Stimulated activated CD8-positive, alpha-beta memory T cell treated with anti-CD3 and anti-CD28 coated beads, Interleukin-7, amount 100 ng/mL, for 24 hours (primary cell): ENCODE data around the gene FBXO2.

ENCODE experiments used
- DNase-seq: peaks from one replicate; pipeline ENCODE4 v3.0.0-alpha.2; 2020; ENCODE audit warnings: low read depth

The FBXO2 gene

DNA sequence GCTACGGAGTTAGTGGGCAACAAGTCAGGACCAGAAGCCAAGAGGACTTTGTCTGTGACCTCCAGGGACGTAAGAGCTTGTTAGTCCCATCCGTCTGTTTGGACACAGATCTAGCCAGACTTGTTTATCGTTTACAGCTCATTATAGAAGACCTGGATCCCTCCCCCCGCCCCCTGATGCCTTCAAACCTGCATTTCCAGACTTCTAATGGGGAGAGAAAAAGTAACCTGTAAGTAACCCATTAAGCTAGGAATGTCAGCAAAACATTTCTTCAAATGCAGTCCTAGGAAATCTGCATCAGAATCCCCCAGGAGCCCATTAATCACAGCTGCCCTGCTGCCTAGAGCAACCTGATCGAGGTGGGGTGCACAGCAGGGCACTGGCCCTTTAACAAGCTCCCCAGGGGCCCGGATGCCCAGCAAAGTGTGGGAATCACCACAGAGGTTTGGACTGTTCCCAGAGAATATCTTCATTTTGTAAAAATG is 28.1 kb upstream of the FBXO2 start:
- no peak for DNase-seq

DNA sequence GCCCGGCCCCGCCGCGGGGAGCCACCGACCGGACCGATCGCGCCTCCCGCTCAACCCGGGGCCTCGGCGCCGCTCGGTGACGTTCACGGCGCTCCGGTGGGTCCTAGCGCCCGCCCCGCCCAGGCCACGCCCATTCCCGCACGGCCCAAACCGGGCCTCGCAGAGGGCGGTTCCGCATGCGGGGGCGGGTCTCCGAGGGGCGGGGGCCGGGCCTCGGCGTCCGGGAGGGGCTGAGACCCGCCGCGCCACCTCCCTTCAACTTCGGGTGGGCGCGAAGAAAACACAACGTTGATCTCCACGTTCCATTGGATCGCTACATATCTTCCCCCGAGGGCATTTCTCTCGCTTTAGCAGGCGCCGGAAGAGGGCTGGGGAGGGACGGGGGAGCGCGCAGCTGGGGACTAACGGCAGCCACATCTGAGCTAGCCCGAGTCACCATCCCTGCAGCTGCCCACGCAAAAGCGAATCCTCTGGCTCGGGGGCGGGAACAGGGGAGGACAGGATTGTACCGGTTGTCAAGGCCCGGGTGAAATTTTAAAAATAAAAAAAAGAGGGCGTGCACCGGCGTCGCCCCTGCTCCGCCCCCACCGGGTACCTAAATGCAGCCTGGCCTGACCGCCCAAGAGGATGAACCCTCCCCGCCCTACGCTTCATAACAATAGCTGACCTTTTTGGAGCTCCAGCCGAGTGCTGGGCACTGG is 27.0 kb upstream of the FBXO2 start, which contains the start of gene MAD2L2:
Gene MAD2L2, minus strand, starts transcription at position 78 of the 701 bp plus-strand sequence. CDS start 547 bp downstream, outside the sequence.
- peak; percentile 70 for DNase-seq

DNA sequence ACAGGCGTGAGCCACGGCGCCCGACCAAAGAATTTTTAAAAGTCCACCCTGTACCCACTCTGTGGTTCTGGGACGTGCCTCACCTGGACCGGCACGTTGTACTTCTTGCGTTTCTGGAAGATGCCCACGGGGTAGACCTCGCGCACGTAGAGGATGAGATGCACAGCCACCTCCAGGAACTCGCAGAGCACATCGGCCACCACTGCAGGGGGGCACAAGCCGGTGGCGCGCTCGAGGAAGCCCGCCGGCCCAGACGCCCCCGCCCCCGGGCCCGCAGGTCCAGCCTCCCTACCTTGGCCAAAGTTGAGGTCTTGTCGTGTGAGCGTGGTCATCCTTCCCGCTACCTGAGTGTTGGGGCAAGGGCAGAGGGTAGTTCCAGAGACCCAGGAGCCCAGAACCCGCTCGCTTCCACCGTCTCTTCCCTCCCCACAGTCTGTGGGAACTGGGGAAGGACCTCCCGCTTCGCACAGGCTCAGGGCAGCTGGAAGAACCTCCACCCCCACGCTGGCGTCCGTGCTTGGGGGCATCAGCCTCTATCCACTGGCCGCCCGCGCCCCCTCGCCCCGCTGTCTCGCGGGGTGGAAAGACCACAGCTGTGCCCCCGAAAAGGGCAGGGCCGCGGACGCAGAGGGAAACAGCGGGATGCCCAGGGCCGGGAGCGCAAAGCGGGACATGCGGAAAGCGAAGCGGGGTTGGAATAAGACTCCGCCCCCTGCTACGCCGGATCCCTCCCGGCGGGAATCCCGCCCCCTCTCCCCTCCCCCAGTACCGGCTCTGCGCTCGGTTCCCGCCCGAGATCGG is 26.2 kb upstream of the FBXO2 start:
- DNase-seq = no peak

DNA sequence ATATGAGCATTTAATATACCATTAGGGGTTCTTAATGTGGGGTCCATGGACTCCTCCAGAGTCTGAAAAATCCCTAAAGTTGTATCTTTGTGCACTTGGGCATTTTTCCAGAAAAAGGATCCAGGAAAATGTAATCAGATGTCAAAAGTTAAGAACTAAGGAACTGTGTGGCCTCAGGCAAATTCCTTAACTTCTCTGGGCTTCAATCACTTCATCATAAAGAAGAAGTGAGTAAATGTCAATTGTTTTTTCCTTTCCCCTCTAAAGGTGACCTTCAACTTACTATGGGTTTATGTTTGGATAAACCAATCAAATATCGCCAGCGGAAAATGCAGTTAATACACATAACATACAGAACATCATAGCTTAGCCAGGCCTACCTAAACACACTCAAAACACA is 24.2 kb upstream of the FBXO2 start:
- DNase-seq = no peak

DNA sequence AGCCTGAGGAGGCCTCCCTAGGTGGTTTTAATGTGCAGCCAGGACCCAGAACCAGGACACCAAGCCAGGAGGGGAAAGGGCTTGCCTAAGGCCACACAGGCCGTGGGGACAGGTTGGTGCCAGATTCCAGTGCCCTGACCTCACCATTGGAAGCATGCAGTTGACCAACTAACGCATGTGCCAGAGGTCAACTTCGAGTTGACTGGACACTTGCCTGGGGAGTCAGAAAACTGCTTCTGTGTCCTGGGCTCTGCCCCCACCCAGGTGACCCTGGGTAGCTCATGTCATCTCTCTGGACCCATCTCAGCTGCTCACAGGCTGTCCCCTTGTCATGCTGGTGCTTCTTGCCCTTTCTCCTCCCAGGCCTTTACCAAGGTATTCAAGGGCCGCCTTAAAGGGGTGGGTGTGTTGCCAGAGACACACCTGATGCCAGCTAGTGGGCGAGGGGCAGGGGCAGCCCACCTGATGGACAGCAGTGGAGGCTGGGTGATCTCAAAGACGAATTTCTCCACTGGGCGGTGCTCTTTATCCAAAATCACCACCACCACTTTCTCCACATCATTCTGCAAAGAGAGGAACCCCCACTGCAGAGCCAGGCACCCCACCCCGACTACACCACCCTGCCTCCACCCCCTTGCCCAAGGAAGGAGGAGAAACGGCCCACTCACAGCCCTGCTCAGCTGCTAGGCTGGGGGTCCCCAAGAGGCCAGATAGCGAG is 22.3 kb upstream of the FBXO2 start:
- DNase-seq = no peak

DNA sequence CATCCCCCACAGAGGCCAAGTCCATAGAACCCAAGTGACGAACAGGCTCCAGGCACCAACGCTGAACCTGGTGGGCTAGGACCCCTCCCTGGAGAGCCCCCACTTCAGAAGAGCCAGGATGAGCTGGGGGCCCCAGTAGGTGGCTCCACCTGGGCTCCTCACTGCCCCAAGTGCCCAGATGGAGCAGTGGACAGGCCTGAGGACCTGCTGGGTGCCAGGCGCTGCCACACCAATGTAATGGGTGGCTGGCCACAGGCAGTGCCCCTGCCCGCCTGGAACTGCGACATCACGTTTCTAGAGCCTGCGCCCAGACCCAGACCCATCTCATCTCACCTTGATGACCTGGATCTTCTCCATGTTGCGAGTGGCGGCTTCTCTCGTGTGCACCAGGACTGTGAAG is 21.1 kb upstream of the FBXO2 start:
- no peak for DNase-seq

DNA sequence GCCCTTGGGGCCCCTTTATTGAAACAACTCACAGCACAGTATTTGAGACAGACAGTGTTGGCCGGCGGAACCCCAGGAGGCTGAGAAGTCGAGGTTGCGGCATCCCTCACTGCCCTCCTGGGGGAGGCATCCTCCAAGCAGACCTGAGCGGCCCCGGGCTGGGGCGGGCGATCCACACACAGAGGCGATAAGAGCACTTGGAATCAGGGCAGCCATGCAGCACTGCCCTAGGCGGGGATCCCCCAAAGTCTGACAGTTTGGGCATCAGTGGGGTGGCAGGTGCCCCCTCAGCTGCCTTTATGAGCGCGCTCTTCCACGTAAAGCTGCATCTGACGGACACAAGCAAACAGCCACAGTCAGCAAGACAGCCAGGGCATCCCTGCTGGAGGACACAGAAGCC is 20.3 kb upstream of the FBXO2 start:
- no peak for DNase-seq

DNA sequence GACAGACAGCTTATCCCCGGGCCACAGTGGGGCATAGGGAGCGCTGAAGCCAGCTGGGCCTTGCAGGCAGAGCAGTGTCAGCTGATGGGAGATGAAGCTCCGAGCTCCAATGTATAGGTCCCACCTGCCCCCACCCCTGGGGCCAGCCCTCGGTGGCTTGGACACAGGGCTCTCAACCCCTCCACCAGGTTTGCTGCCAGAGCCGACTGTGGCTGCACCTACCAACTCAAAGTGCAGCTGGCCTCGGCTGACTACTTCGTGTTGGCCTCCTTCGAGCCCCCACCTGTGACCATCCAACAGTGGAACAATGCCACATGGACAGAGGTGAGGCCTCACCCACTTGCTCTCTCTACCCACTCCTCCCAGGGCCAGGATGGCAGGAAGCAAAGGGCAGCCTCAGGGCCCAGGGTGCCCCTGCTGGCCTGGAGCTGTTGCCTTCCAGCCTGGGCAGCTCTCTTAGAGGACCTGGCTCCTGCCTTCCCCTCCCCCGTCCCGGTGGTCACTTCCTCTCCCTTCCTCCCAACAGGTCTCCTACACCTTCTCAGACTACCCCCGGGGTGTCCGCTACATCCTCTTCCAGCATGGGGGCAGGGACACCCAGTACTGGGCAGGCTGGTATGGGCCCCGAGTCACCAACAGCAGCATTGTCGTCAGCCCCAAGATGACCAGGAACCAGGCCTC is 19.0 kb upstream of the FBXO2 start:
- DNase-seq = no peak

DNA sequence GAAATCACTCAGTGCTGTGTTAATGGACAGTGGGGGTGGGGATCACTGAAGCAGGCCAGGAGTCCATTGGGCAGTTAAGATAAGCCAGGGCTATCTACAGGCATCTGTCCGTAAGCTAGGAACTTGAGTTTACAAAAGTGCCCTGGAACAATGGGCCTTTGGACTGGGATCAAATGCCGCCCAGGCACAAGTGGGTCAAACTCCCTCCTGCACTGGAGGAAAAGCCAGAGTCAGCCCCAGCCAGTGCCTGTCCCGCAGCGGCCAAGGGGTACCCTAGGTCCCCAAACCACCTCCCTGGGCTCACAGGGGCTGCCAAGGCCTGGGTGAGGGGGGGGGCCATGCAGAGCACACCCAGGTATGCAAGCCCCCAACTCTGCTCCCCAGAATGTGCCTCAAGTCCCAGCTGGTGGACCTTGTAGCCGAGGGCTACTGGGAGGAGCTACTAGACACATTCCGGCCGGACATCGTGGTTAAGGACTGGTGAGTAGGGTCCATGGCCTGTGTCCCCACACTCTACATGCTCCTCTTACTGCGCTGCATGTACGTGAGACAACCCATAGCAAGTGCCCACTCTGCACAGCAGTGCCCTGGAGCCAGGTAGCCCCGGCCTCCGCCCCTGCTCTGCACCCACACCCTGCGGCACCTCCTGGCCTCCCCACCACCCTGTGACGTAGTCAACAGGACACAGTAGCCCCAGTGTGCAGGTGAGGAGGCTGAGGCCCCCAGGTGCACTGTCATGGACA is 17.5 kb upstream of the FBXO2 start:
- DNase-seq = no peak

DNA sequence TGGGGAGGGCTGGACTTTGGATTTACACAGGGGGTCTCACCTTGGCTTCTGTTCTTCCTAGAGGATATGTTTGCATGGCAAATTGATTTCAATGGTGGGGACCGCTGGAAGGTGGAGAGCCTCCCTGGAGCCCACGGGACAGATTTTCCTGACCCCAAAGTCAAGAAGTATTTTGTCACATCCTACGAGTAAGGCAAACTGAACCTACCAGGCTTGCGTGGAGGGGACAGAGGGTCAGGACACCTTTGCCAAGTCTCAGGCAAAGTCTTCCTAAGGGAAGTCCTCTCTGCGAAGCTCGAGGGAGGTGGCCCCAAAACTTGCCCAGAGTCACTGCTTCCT is 16.9 kb upstream of the FBXO2 start:
- DNase-seq = no peak

DNA sequence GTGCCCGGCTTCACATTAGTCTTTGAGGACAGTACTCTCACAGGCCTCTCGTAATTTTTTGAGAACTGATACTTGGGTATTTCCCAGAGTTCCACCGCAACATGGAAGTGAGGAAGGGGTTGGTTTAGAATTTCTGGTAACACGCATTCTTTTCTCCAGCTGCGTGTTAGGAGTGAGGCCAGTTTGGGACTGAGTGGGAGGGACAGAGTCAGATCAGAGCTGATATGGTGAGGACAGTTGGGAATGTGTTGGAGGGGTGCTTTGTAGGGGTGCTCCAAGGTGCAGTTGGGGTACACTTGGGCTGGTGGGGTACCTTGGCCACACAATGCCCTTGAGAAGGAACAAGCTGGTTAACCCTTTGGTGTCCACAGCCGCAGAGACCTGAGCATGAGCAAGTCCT is 16.5 kb upstream of the FBXO2 start:
- DNase-seq = no peak

DNA sequence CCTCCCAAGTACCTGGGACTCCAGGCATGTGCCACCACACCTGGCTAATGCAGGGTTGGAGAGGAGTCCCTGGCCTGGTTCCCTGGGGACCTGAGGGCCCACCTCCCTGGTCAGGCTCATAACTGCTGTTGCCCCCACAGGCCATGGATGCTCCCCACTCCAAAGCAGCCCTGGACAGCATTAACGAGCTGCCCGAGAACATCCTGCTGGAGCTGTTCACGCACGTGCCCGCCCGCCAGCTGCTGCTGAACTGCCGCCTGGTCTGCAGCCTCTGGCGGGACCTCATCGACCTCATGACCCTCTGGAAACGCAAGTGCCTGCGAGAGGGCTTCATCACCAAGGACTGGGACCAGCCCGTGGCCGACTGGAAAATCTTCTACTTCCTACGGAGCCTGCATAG is 14.3 kb upstream of the FBXO2 start:
- DNase-seq = no peak

DNA sequence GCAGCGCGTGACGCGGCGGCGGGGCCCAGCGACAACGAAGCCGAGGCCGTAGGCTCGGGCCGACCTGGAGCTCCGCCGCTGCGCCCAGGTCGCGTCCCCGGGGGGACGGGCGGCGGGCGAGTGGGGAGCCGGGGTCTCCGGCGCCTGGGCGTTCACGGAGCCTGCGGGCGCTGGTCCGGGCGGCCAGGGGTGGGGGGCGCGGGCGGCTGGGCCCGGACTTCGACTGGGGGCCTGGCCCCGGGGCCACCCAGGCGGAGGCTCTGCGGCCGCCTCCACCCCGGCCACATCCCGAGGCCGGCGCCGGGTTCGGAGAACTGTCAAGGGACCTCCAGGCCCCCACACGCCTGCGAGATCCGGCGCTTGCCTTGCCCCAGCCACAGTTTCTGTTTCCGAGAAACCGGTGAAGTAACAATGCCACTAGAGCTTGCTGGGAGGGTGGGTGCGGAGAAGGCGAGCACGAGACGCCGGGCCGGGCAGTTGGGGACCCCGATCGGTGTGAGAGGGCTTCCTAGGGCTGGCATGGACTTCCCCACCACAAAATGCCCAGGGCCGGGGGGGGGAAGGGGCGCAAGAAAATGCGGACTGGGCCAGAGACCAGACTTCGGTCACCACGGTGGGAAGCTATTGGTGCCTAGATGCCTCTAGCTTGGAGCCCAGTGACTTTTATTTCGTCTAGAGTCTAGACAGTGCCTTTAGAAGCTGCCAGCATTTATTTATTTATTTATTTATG is 10.3 kb upstream of the FBXO2 start:
- peak; percentile 27 for DNase-seq

DNA sequence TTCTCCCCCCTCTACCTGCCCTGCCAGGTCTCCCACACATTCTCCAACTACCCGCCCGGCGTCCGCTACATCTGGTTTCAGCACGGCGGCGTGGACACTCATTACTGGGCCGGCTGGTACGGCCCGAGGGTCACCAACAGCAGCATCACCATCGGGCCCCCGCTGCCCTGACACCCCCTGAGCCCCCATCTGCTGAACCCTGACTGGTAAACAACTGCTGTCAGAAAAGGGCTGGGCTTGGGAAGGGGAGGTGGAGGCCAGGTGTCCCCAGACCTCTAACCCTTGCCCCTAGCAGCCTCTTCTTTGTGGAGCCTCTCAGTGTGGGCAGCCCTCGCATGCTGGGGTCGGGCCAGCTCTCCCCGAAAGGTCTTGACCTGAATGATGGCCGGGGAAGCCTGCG is 6.9 kb upstream of the FBXO2 start:
- no peak for DNase-seq

DNA sequence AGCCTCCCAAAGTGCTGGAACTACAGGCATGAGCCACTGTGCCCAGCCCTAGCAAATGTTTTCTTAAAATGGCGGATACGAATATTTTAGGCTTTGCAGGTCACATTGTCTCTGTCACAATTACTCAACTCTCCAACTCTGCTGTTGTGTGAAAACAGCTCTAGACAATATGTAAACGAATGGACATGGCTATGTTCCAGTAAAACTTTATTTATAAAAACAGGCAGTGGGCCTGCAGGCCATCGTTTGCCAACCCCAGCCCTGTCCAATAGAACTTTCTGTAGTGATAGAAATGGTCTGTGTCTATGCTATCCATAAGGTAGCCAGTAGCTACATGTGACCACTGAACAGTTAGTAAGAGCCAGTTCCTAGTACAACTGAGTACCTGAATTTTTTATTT is 5.5 kb upstream of the FBXO2 start:
- no peak for DNase-seq

DNA sequence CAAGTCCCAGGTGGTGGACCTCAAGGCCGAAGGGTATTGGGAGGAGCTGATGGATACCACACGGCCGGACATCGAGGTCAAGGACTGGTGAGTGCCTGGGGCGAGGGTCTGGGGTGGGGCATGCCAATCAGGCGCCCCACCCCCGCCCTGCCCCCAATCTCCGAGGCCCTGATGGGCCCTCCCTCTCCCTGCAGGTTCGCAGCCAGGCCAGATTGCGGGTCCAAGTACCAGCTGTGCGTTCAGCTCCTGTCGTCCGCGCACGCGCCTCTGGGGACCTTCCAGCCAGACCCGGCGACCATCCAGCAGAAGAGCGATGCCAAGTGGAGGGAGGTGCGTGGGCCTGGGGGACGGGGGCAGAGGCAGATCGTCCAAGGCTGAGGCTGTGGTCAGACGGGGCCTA is 4.3 kb upstream of the FBXO2 start:
- no peak for DNase-seq

DNA sequence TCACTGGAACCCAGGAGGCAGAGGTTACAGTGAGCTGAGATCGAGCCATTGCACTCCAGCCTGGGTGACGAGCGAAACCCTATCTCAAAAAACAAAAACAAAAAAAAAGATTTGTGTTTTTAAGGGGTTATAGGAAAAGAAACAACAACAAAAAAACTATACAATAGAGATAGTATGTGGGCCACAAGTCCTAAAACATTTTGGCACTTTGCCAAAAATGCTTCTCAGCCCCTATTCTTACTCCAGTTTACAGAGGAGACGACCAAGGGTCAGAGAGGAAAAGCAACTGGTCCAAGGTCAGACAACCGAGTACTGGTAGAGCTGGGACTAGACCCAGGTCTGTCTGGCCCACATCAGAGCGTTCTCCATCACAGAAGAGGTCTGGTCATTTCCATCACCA is 3.4 kb upstream of the FBXO2 start:
- no peak for DNase-seq

DNA sequence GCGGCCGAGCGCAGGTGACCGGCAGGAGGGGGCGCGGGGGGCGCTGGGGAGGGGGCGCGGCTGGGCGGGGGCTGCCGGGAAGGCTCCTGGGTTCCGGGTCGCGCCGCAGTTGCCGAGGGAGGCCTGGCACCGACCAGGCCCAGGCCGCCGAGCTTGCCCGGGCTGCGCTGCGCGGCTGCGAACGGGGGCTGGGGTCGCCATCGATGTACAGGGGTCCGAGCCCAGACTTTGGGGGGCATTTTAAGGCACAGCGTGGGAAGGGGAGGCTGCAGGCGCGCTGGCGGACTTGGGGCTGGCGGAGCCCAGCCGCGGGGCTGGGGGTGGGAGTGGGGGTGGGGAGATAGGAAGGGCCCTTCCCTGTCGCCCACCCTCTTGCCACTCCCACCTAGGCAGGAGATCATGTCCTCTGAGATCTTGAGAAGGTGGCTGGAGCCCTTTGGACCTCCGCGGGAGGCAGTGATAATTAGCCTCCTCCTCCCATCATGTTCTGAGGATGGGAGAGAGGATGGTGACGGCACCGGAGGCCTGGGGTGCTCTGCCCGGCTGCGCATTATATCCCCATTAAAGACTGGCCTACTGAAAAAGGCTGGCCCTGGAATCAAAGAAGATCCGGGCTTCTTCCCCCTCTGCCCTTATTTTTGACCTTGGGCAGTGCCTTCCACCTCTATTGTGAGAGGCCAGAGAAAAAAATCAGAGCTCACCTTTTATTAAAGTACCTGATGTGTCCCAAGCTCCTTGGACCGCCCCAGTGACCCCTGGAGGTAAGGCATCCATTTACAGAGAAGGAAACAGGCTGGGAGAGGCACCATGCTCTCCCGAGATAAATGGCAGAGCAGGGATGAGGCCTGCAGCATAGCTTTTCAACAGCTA is 945 bp upstream of the FBXO2 start:
- no peak for DNase-seq

DNA sequence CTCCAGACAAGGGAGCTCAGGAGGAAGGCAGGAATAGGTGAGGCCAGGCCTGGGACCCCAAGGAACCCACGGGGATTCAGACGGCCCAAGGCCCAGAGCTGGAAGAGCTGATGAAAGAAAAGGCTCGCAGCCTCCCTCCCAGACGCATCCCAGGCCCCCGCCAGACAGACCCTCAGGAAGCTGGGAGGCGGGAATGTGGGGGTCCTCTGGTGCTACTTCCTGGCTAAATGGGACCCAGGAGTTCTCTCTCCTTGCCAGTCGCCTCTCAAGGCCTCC is 430 bp downstream of the FBXO2 start:
- DNase-seq = no peak
